ENCODE measurements around the gene TEP1.

- TF ChIP-seq POLR2A (IDR thresholded peaks at IDR 0.05) (no peak), CTCF (IDR thresholded peaks at IDR 0.05) (no peak)
Observed at GRCh38 chr14:20419419-20419818, 6.1 kb upstream of the TEP1 start.
